Measurements from ENCODE around the gene LRP1B.
"Not testable (repeated sequence)": the region's sequence is repeated elsewhere in the genome, so short reads cannot be mapped to it uniquely, and the experiment has no call there.

Gene LRP1B

GRCh38 chr2:140454717-140455116, 1676.1 kb downstream of the LRP1B start:
- no peak overlapping the region for H3K4me3 ChIP-seq (ENCODE audit: low read depth, low read length)
- no peak for DNase-seq (ENCODE audit: low read depth)
- no peak for TF ChIP-seq CTCF (IDR thresholded peaks at IDR 0.05; ENCODE audit: insufficient read depth, low read depth, low read length, missing control alignments)

GRCh38 chr2:140451324-140451723, 1679.5 kb downstream of the LRP1B start:
- no peak for DNase-seq (ENCODE audit: low read depth)
- TF ChIP-seq CTCF (IDR thresholded peaks at IDR 0.05; ENCODE audit: insufficient read depth, low read depth, low read length, missing control alignments) = no peak
- H3K4me3 ChIP-seq (ENCODE audit: low read depth, low read length) = no peak overlapping the region

- TF ChIP-seq CTCF (IDR thresholded peaks at IDR 0.05; ENCODE audit: insufficient read depth, low read depth, low read length, missing control alignments) = no peak
- no peak for DNase-seq (ENCODE audit: low read depth)
- no peak overlapping the region for H3K4me3 ChIP-seq (ENCODE audit: low read depth, low read length)
Observed at GRCh38 chr2:140442319-140442718, 1688.5 kb downstream of the LRP1B start.

GRCh38 chr2:140440815-140441214, 1690.0 kb downstream of the LRP1B start:
- no peak overlapping the region for H3K4me3 ChIP-seq (ENCODE audit: low read depth, low read length)
- no peak for TF ChIP-seq CTCF (IDR thresholded peaks at IDR 0.05; ENCODE audit: insufficient read depth, low read depth, low read length, missing control alignments)
- DNase-seq (ENCODE audit: low read depth) = no peak

GRCh38 chr2:140436936-140437335, 1693.9 kb downstream of the LRP1B start:
- DNase-seq (ENCODE audit: low read depth) = no peak
- H3K4me3 ChIP-seq (ENCODE audit: low read depth, low read length) = no peak overlapping the region
- TF ChIP-seq CTCF (IDR thresholded peaks at IDR 0.05; ENCODE audit: insufficient read depth, low read depth, low read length, missing control alignments) = no peak

- not testable (repeated sequence) for DNase-seq (ENCODE audit: low read depth); H3K4me3 ChIP-seq (ENCODE audit: low read depth, low read length)
Observed at GRCh38 chr2:140427033-140427432, 1703.8 kb downstream of the LRP1B start.

- H3K4me3 ChIP-seq (ENCODE audit: low read depth, low read length) = no peak overlapping the region
- no peak for DNase-seq (ENCODE audit: low read depth)
- TF ChIP-seq CTCF (IDR thresholded peaks at IDR 0.05; ENCODE audit: insufficient read depth, low read depth, low read length, missing control alignments) = no peak
Observed at GRCh38 chr2:140424471-140424870, 1706.3 kb downstream of the LRP1B start.
